HepG2 (cell line): ENCODE data around the gene TOP2A. TPM values are rescaled to one million over a fixed set of nuclear protein-coding genes. Genes with fewer than 3 reads are reported as not detected.

Experiments
- ATF1 ChIP-seq: IDR thresholded peaks from 2 replicates; pipeline ENCODE4 v1.6.1; 2016; ENCODE audit warnings: mild to moderate bottlenecking, control low read depth
- DR1 ChIP-seq: sonication (generic); formaldehyde crosslinking; IDR thresholded peaks from 2 replicates; pipeline ENCODE4 v1.8.0; 2021; ENCODE audit warnings: mild to moderate bottlenecking, missing genetic modification reagents, inconsistent platforms
- EP300 ChIP-seq, 3 experiments: sonication (generic) in 1 of 3; formaldehyde crosslinking in 1 of 3; IDR thresholded peaks; 2 replicates each; pipeline versions ENCODE4 v1.5.1 to v1.6.1; 2011 to 2020; ENCODE audit warnings: low read depth in 2 of 3, low read length in 2 of 3, borderline replicate concordance in 1 of 3, improper control_type of control experiment in 1 of 3, mild to moderate bottlenecking in 1 of 3, missing genetic modification reagents in 1 of 3, moderate library complexity in 1 of 3
- GRHL1 ChIP-seq: sonication (generic); formaldehyde crosslinking; conservative IDR thresholded peaks from 2 replicates; pipeline ENCODE4 v1.8.0; 2022; ENCODE audit warnings: missing genetic modification reagents
- HNRNPL ChIP-seq: fragments of 200-400 bp; formaldehyde crosslinking; IDR thresholded peaks from 2 replicates; pipeline ENCODE4 v1.6.1; 2017; ENCODE audit warnings: mild to moderate bottlenecking, low read depth, low read length
- HNRNPUL1 ChIP-seq: fragments of 200-400 bp; formaldehyde crosslinking; IDR thresholded peaks from 2 replicates; pipeline ENCODE4 v1.6.1; 2017; ENCODE audit warnings: low read depth, mild to moderate bottlenecking, low read length, moderate library complexity
- IKZF5 ChIP-seq: IDR thresholded peaks from 2 replicates; pipeline ENCODE4 v1.6.1; 2018; ENCODE audit warnings: missing genetic modification reagents, mild to moderate bottlenecking, missing compliant biosample characterization
- MLLT10 ChIP-seq: sonication (generic); formaldehyde crosslinking; IDR thresholded peaks from 2 replicates; pipeline ENCODE4 v1.4.0; 2020; ENCODE audit warnings: missing genetic modification reagents
- NFATC3 ChIP-seq: sonication (generic); formaldehyde crosslinking; IDR thresholded peaks from 2 replicates; pipeline ENCODE4 v1.5.1; 2020; ENCODE audit warnings: mild to moderate bottlenecking, missing genetic modification reagents
- NFE2L2 ChIP-seq: fragments of 150-350 bp; IDR thresholded peaks from 2 replicates; pipeline ENCODE4 v1.6.1; 2014; ENCODE audit warnings: low read length
- NFIC ChIP-seq: IDR thresholded peaks from 2 replicates; pipeline ENCODE4 v1.6.1; 2012; ENCODE audit warnings: mild to moderate bottlenecking, low read length, inconsistent platforms
- NKX3-1 ChIP-seq: sonication (generic); formaldehyde crosslinking; IDR thresholded peaks from 2 replicates; pipeline ENCODE4 v1.5.0; 2020; ENCODE audit warnings: missing genetic modification reagents
- NR0B2 ChIP-seq: sonication (generic); formaldehyde crosslinking; IDR thresholded peaks from 2 replicates; pipeline ENCODE4 v1.4.0; 2020; ENCODE audit warnings: mild to moderate bottlenecking, missing genetic modification reagents
- TGIF2 ChIP-seq: IDR thresholded peaks from 2 replicates; pipeline ENCODE4 v1.6.1; 2016; ENCODE audit warnings: control low read depth, missing compliant biosample characterization
- ZBTB7A ChIP-seq: sonication (generic); formaldehyde crosslinking; IDR thresholded peaks from 2 replicates; pipeline ENCODE4 v1.8.0; 2022; ENCODE audit warnings: mild to moderate bottlenecking, missing genetic modification reagents
- ZNF205 ChIP-seq: IDR thresholded peaks from 2 replicates; pipeline ENCODE4 v1.6.1; 2018; ENCODE audit warnings: missing biosample characterization, missing genetic modification reagents
- ZNF232 ChIP-seq: sonication (generic); formaldehyde crosslinking; IDR thresholded peaks from 2 replicates; pipeline ENCODE4 v1.4.0; 2020; ENCODE audit warnings: missing genetic modification reagents, borderline replicate concordance
- ZNF350 ChIP-seq: sonication (generic); formaldehyde crosslinking; IDR thresholded peaks from 2 replicates; pipeline ENCODE4 v1.4.0; 2020; ENCODE audit warnings: mild to moderate bottlenecking, low read depth, missing genetic modification reagents, borderline replicate concordance
- ZNF362 ChIP-seq: sonication (generic); formaldehyde crosslinking; IDR thresholded peaks from 2 replicates; pipeline ENCODE4 v1.4.0; 2020; ENCODE audit warnings: missing genetic modification reagents, mild to moderate bottlenecking, borderline replicate concordance
- ZNF547 ChIP-seq: sonication (generic); formaldehyde crosslinking; IDR thresholded peaks from 2 replicates; pipeline ENCODE4 v1.5.1; 2020; ENCODE audit warnings: mild to moderate bottlenecking, missing genetic modification reagents
- ZNF562 ChIP-seq: sonication (generic); formaldehyde crosslinking; IDR thresholded peaks from 2 replicates; pipeline ENCODE4 v1.8.0; 2022; ENCODE audit warnings: missing genetic modification reagents, borderline replicate concordance
- ZNF674 ChIP-seq: sonication (generic); formaldehyde crosslinking; IDR thresholded peaks from 2 replicates; pipeline ENCODE4 v1.5.0; 2020; ENCODE audit warnings: low read depth, mild to moderate bottlenecking, missing genetic modification reagents
- ZNF75D ChIP-seq: sonication (generic); formaldehyde crosslinking; IDR thresholded peaks from 2 replicates; pipeline ENCODE4 v1.8.1; 2023; ENCODE audit warnings: missing genetic modification reagents, mild to moderate bottlenecking, borderline replicate concordance
- polyA plus RNA-seq, 8 experiments: library from polyadenylated mRNA; depleted of rRNA in 3 of 8; stranded (reverse) in 7 of 8; unstranded in 1 of 8; fragments of >200 nt; fragmentation: Illumina TruSeq in 4 of 8; extraction: Trizol in 4 of 8; gene quantifications; 2 replicates each; pipeline versions ENCODE4 v1.2.1 to v1.2.3, GENCODE V29; 2011 to 2016; ENCODE audit warnings: low read depth in 4 of 8, missing spikeins in 1 of 8, mixed read lengths in 1 of 8; ENCODE audit not compliant: insufficient read depth in 1 of 8
- total RNA-seq, 5 experiments: library from RNA; depleted of rRNA; stranded (reverse); fragments of >200 nt; fragmentation: Illumina TruSeq; extraction: Trizol; gene quantifications; 2 replicates each; pipeline ENCODE4 v1.2.3, GENCODE V29; 2016; ENCODE audit warnings: low read depth in 1 of 5
- TF ChIP-seq, protein P1 (sequence below): sonication (generic); formaldehyde crosslinking; IDR thresholded peaks from 2 replicates; pipeline ENCODE4 v1.5.1; 2020; ENCODE audit warnings: mild to moderate bottlenecking, moderate library complexity, missing genetic modification reagents

TOP2A gene
- total and polyA plus RNA-seq, 2 of the 13 experiments (the other 11 are each of a cell fraction or from before 2014, with no cell fraction given), result 108 to 327 TPM

DNA sequence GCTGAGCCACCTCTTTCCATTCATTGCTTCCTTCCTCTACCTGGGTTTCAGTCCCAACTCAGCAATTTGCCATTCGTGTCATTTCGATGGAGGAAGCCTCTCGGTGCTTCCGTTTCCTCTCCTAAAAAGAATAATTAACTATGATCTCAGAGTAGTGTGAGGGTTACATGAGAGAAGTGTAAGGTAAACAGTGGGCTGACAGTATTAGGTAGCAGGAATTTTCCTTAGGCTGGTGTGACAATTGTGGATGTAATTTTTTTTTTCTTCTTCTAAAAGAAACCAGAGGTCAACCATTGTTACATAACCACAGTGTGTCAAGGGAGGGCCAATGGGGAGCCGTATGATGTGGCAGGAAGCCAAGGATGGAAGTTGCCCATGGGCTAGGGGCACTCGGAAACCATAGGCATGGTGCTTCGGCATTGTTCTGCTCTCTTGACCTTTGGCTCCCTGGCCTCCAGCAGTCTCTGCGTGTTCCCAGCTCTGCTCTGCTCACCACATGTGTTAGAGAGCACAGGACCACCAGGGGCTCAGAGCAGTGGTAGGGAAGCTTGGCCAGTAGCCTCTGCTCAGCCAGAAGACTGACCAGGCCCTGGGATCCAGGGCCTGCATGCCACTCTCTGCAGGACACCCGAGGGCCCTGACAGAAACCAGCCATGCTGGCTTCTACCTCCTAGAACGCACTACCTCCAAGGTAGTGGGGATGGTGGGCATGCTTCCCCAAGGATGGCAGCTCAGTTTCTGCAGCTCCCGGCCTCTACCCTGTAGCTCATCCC lies 2.0 kb upstream of the TOP2A start (continued):
- TF ChIP-seq ZBTB7A (CRISPR knock-in tag) (peak; percentile 82), HNRNPUL1 (no peak), NFIC (peak; percentile 89), HNRNPL (peak; percentile 91), NFATC3 (CRISPR knock-in tag) (0 out of 2 replicates have a peak, but pooled peaks have one; percentile 66), ZNF350 (peak; percentile 62; the same call in 1 of the 2 replicates), ZNF362 (CRISPR knock-in tag) (peak; percentile 98), NR0B2 (CRISPR knock-in tag) (no peak), ZNF75D (CRISPR knock-in tag) (no peak), ZNF205 (peak; percentile 58; the same call in 1 of the 2 replicates), NFE2L2 (no peak), ZNF562 (no peak), ZNF674 (no peak), ATF1 (CRISPR knock-in tag) (peak; percentile 46; the same call in 1 of the 2 replicates), ZNF232 (CRISPR knock-in tag) (no peak), TGIF2 (CRISPR knock-in tag) (no peak), GRHL1 (CRISPR knock-in tag) (no peak), IKZF5 (peak; percentile 90), EP300 (IDR thresholded peaks at IDR 0.05; ENCODE audit: low read depth in 2 of 2, low read length in 2 of 2) (peak in 1 of 2 experiments; percentile 68; a peak in 1 of 4 replicates), EP300 (CRISPR knock-in tag; IDR thresholded peaks at IDR 0.05; ENCODE audit: borderline replicate concordance) (no peak), DR1 (no peak), MLLT10 (CRISPR knock-in tag) (no peak), ZNF547 (CRISPR knock-in tag) (peak; percentile 77; the same call in 1 of the 2 replicates), NKX3-1 (CRISPR knock-in tag) (no peak)
- TF ChIP-seq, protein P1, sequence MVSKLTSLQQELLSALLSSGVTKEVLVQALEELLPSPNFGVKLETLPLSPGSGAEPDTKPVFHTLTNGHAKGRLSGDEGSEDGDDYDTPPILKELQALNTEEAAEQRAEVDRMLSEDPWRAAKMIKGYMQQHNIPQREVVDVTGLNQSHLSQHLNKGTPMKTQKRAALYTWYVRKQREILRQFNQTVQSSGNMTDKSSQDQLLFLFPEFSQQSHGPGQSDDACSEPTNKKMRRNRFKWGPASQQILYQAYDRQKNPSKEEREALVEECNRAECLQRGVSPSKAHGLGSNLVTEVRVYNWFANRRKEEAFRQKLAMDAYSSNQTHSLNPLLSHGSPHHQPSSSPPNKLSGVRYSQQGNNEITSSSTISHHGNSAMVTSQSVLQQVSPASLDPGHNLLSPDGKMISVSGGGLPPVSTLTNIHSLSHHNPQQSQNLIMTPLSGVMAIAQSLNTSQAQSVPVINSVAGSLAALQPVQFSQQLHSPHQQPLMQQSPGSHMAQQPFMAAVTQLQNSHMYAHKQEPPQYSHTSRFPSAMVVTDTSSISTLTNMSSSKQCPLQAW, result peak; percentile 69
